ENCODE data around the gene MRLN. TPM values are rescaled to one million over a fixed set of nuclear protein-coding genes. Genes with fewer than 3 reads are reported as not detected.

MRLN gene
- polyA plus RNA-seq (2013, experiment 1 of 2): 0.14 TPM
- not detected for polyA plus RNA-seq (2013, experiment 2 of 2)

GRCh38 chr10:59753267-59753666 is at the start of gene MRLN:
Gene MRLN (minus strand): TSS chr10:59753455.
- Histone ChIP-seq H2BK12ac (ENCODE audit: low read length) (no peak within 1 kb of the TSS), H2BK120ac (ENCODE audit: low read depth, low read length) (no peak within 1 kb of the TSS), H2AK5ac (ENCODE audit: low read depth, low read length) (no peak within 1 kb of the TSS), H2AFZ (ENCODE audit: low read length) (no peak within 1 kb of the TSS), H4K91ac (ENCODE audit: low read depth, low read length, poor library complexity) (no peak within 1 kb of the TSS), H3K4me2 (ENCODE audit: insufficient read depth, low read length, poor library complexity, severe bottlenecking) (no peak within 1 kb of the TSS), H3K4ac (ENCODE audit: low read length) (no peak within 1 kb of the TSS), H3K79me1 (ENCODE audit: low read depth, low read length) (no peaks in the 10 kb centered on the region), H3K4me3 (ENCODE audit: low read length in 2 of 2) (no peak within 1 kb of the TSS), H3K36me3 (replicated peaks in 1 of 2; ENCODE audit: control insufficient read depth in 2 of 2, insufficient read depth in 2 of 2, low read length in 2 of 2) (no peaks in the 10 kb centered on the region), H2BK15ac (ENCODE audit: low read length) (no peak within 1 kb of the TSS), H3K27ac (replicated peaks; ENCODE audit: low read length) (no peak within 1 kb of the TSS), H3K9me3 (replicated peaks in 1 of 2; ENCODE audit: control insufficient read depth in 2 of 2, insufficient read depth in 1 of 2, low read depth in 1 of 2, low read length in 2 of 2) (no peaks in the 10 kb centered on the region), H4K8ac (ENCODE audit: low read depth, low read length) (no peak within 1 kb of the TSS), H3K9ac (ENCODE audit: low read depth, low read length, poor library complexity) (no peak within 1 kb of the TSS), H3K27me3 (ENCODE audit: control insufficient read depth in 3 of 3, insufficient read depth in 3 of 3, low read depth in 1 of 3, low read length in 3 of 3) (peaks cover 0 to 2% (median 0%) of the 10 kb centered on the region in 3 experiments), H3K18ac (ENCODE audit: low read length) (no peak within 1 kb of the TSS), H3K14ac (ENCODE audit: low read length) (no peak within 1 kb of the TSS), H3K4me1 (ENCODE audit: control insufficient read depth in 2 of 2, insufficient read depth in 1 of 2, low read depth in 1 of 2, low read length in 2 of 2) (no peaks in the 10 kb centered on the region), H2BK5ac (ENCODE audit: low read length) (no peak within 1 kb of the TSS), H3K23ac (ENCODE audit: low read depth, low read length, poor library complexity) (no peak within 1 kb of the TSS)
- no peak for DNase-seq (ENCODE audit: low spot score)
- 100% methylated on average over 1 of the region's 3 CpGs; no CpG with 5 or more reads in 1 of the 2 donors for WGBS, 2 donors (ENCODE audit: extremely low coverage in 2 of 2, insufficient read length in 2 of 2, insufficient replicate concordance in 1 of 2)

GRCh38 chr10:59801171-59801570 is 47.9 kb upstream of the MRLN start:
- no CpG with 5 or more reads among the region's 2 CpGs for WGBS, 2 donors (ENCODE audit: extremely low coverage in 2 of 2, insufficient read length in 2 of 2, insufficient replicate concordance in 1 of 2)
- Histone ChIP-seq H3K18ac (ENCODE audit: low read length) (no peak overlapping the region), H3K9ac (ENCODE audit: low read depth, low read length, poor library complexity) (no peak overlapping the region), H2BK120ac (ENCODE audit: low read depth, low read length) (no peak overlapping the region), H4K91ac (ENCODE audit: low read depth, low read length, poor library complexity) (no peak overlapping the region), H3K27me3 (ENCODE audit: control insufficient read depth in 3 of 3, insufficient read depth in 3 of 3, low read depth in 1 of 3, low read length in 3 of 3) (no peaks in the 10 kb centered on the region), H2BK12ac (ENCODE audit: low read length) (no peak overlapping the region), H3K14ac (ENCODE audit: low read length) (no peak overlapping the region), H3K9me3 (replicated peaks in 1 of 2; ENCODE audit: control insufficient read depth in 2 of 2, insufficient read depth in 1 of 2, low read depth in 1 of 2, low read length in 2 of 2) (no peaks in the 10 kb centered on the region), H3K79me1 (ENCODE audit: low read depth, low read length) (no peaks in the 10 kb centered on the region), H3K36me3 (replicated peaks in 1 of 2; ENCODE audit: control insufficient read depth in 2 of 2, insufficient read depth in 2 of 2, low read length in 2 of 2) (peaks cover 14 to 77% of the 10 kb centered on the region in 2 donors), H2BK5ac (ENCODE audit: low read length) (no peak overlapping the region), H2AFZ (ENCODE audit: low read length) (no peak overlapping the region), H2BK15ac (ENCODE audit: low read length) (no peak overlapping the region), H3K27ac (replicated peaks; ENCODE audit: low read length) (no peak overlapping the region), H2AK5ac (ENCODE audit: low read depth, low read length) (no peak overlapping the region), H3K4me1 (ENCODE audit: control insufficient read depth in 2 of 2, insufficient read depth in 1 of 2, low read depth in 1 of 2, low read length in 2 of 2) (peaks cover 0 to 2% of the 10 kb centered on the region in 2 donors), H3K4me2 (ENCODE audit: insufficient read depth, low read length, poor library complexity, severe bottlenecking) (no peak overlapping the region), H4K8ac (ENCODE audit: low read depth, low read length) (no peak overlapping the region), H3K4me3 (ENCODE audit: low read length in 2 of 2) (no peak overlapping the region), H3K4ac (ENCODE audit: low read length) (no peak overlapping the region), H3K23ac (ENCODE audit: low read depth, low read length, poor library complexity) (no peak overlapping the region)
- DNase-seq (ENCODE audit: low spot score): no peak

GRCh38 chr10:59799421-59799820 is 46.2 kb upstream of the MRLN start:
- Histone ChIP-seq H3K9ac (ENCODE audit: low read depth, low read length, poor library complexity) (no peak overlapping the region), H3K23ac (ENCODE audit: low read depth, low read length, poor library complexity) (no peak overlapping the region), H2AK5ac (ENCODE audit: low read depth, low read length) (no peak overlapping the region), H4K91ac (ENCODE audit: low read depth, low read length, poor library complexity) (no peak overlapping the region), H2BK5ac (ENCODE audit: low read length) (no peak overlapping the region), H3K27me3 (ENCODE audit: control insufficient read depth in 3 of 3, insufficient read depth in 3 of 3, low read depth in 1 of 3, low read length in 3 of 3) (no peaks in the 10 kb centered on the region), H2BK12ac (ENCODE audit: low read length) (no peak overlapping the region), H2BK120ac (ENCODE audit: low read depth, low read length) (no peak overlapping the region), H3K18ac (ENCODE audit: low read length) (no peak overlapping the region), H4K8ac (ENCODE audit: low read depth, low read length) (no peak overlapping the region), H3K14ac (ENCODE audit: low read length) (no peak overlapping the region), H3K4me2 (ENCODE audit: insufficient read depth, low read length, poor library complexity, severe bottlenecking) (no peak overlapping the region), H3K4ac (ENCODE audit: low read length) (no peak overlapping the region), H3K36me3 (replicated peaks in 1 of 2; ENCODE audit: control insufficient read depth in 2 of 2, insufficient read depth in 2 of 2, low read length in 2 of 2) (peaks cover 10 to 63% of the 10 kb centered on the region in 2 donors), H3K4me1 (ENCODE audit: control insufficient read depth in 2 of 2, insufficient read depth in 1 of 2, low read depth in 1 of 2, low read length in 2 of 2) (no peaks in the 10 kb centered on the region), H3K79me1 (ENCODE audit: low read depth, low read length) (no peaks in the 10 kb centered on the region), H2AFZ (ENCODE audit: low read length) (no peak overlapping the region), H3K9me3 (replicated peaks in 1 of 2; ENCODE audit: control insufficient read depth in 2 of 2, insufficient read depth in 1 of 2, low read depth in 1 of 2, low read length in 2 of 2) (no peaks in the 10 kb centered on the region), H3K4me3 (ENCODE audit: low read length in 2 of 2) (no peak overlapping the region), H3K27ac (replicated peaks; ENCODE audit: low read length) (no peak overlapping the region), H2BK15ac (ENCODE audit: low read length) (no peak overlapping the region)
- DNase-seq (ENCODE audit: low spot score): no peak
- WGBS, 2 donors (ENCODE audit: extremely low coverage in 2 of 2, insufficient read length in 2 of 2, insufficient replicate concordance in 1 of 2): no CpG with 5 or more reads among the region's 1 CpG

GRCh38 chr10:59793919-59794318 is 40.7 kb upstream of the MRLN start:
- H3K79me1 ChIP-seq (ENCODE audit: low read depth, low read length): no peaks in the 10 kb centered on the region
- H3K4me1 ChIP-seq (ENCODE audit: control insufficient read depth in 2 of 2, insufficient read depth in 1 of 2, low read depth in 1 of 2, low read length in 2 of 2): peaks cover 0 to 2% of the 10 kb centered on the region in 2 donors
- H3K36me3 ChIP-seq (replicated peaks in 1 of 2; ENCODE audit: control insufficient read depth in 2 of 2, insufficient read depth in 2 of 2, low read length in 2 of 2): peaks cover 10 to 68% of the 10 kb centered on the region in 2 donors
- no peak overlapping the region for H2BK12ac ChIP-seq (ENCODE audit: low read length)
- no peaks in the 10 kb centered on the region for H3K27me3 ChIP-seq (ENCODE audit: control insufficient read depth in 3 of 3, insufficient read depth in 3 of 3, low read depth in 1 of 3, low read length in 3 of 3)
- H2AFZ ChIP-seq (ENCODE audit: low read length): no peak overlapping the region
- H3K18ac ChIP-seq (ENCODE audit: low read length): no peak overlapping the region
- no peak overlapping the region for H3K14ac ChIP-seq (ENCODE audit: low read length)
- no peak overlapping the region for H2BK5ac ChIP-seq (ENCODE audit: low read length)
- H3K4me2 ChIP-seq (ENCODE audit: insufficient read depth, low read length, poor library complexity, severe bottlenecking): no peak overlapping the region
- H2BK120ac ChIP-seq (ENCODE audit: low read depth, low read length): no peak overlapping the region
- no peak overlapping the region for H4K8ac ChIP-seq (ENCODE audit: low read depth, low read length)
- no peak overlapping the region for H3K9ac ChIP-seq (ENCODE audit: low read depth, low read length, poor library complexity)
- H2BK15ac ChIP-seq (ENCODE audit: low read length): no peak overlapping the region
- H3K27ac ChIP-seq (replicated peaks; ENCODE audit: low read length): no peak overlapping the region
- no peak overlapping the region for H3K4ac ChIP-seq (ENCODE audit: low read length)
- H3K23ac ChIP-seq (ENCODE audit: low read depth, low read length, poor library complexity): no peak overlapping the region
- H4K91ac ChIP-seq (ENCODE audit: low read depth, low read length, poor library complexity): no peak overlapping the region
- H2AK5ac ChIP-seq (ENCODE audit: low read depth, low read length): no peak overlapping the region
- H3K4me3 ChIP-seq (ENCODE audit: low read length in 2 of 2): no peak overlapping the region
- DNase-seq (ENCODE audit: low spot score): no peak
- H3K9me3 ChIP-seq (replicated peaks in 1 of 2; ENCODE audit: control insufficient read depth in 2 of 2, insufficient read depth in 1 of 2, low read depth in 1 of 2, low read length in 2 of 2): no peaks in the 10 kb centered on the region
- no CpG with 5 or more reads among the region's 2 CpGs for WGBS, 2 donors (ENCODE audit: extremely low coverage in 2 of 2, insufficient read length in 2 of 2, insufficient replicate concordance in 1 of 2)
